CD4-positive, alpha-beta T cell treated with Interleukin-12 subunit alpha and Interleukin-12 subunit beta, for 1 hour (primary cell): Measurements from ENCODE around the gene C1QTNF7.

Experiments used
- DNase-seq: peaks from one replicate; pipeline ENCODE4 v3.0.0-alpha.2; 2020

Gene C1QTNF7, protein sequence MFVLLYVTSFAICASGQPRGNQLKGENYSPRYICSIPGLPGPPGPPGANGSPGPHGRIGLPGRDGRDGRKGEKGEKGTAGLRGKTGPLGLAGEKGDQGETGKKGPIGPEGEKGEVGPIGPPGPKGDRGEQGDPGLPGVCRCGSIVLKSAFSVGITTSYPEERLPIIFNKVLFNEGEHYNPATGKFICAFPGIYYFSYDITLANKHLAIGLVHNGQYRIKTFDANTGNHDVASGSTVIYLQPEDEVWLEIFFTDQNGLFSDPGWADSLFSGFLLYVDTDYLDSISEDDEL

DNA sequence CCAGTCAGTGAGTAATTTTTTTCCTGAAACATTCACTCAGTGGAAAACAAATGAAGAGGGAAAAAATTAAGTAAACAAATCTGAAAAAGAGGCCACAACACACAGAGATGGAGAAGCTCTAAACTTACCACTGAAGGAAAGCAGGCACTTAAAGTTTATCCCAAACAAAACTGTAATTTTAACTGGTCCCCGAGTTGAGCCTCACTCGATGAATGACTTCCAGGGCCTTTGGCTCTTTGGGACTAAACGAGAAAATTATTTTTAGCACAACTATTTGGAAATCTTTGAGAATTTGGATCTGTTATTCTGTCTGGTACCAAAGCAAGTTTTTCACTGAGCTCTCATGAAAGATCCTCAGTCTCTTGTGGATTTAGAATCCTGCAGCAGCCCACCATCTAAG lies at the start of gene C1QTNF7:
Gene C1QTNF7 (plus strand): TSS at position 333 of the 400 bp plus-strand sequence. CDS start 7,711 bp downstream, outside the sequence.
- no peak for DNase-seq

DNA sequence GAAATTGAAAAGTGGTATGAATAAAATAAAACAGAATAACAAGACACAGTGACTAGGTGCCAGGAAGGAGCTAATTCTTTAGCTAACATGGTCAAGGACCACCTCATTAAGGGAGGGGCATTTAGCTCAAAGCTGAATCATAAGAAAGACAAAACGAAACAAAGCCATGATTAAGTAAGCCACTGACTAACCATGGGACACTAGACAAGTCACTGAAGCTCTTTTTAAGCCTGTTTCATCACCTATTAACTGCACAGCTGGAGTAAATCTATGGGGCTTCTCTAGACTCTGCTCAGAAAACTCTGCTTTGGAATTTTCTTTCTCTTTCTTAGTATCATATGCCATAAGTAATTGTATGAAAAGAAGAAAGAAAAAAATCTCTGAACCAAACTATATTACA lies 49.8 kb upstream of the C1QTNF7 start:
- DNase-seq = no peak

DNA sequence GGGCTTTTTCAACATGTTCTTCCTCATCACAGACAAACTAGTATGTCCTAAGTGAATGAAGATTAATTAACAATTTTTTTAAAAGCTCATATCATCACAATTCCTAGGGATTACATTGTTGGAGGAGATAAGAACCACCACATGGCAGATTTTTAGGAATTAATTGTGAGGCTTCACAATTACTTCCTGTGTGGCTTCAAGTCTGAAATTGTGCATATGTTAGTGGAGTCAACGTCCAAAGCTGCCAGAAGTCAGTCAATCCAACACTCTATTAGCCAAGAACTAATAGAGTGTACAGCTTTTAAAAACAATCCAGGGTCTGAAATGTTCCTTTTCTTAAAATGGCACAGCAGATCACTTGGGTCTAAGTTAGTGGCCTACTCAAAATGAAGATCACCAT lies 49.3 kb upstream of the C1QTNF7 start:
- DNase-seq = no peak

DNA sequence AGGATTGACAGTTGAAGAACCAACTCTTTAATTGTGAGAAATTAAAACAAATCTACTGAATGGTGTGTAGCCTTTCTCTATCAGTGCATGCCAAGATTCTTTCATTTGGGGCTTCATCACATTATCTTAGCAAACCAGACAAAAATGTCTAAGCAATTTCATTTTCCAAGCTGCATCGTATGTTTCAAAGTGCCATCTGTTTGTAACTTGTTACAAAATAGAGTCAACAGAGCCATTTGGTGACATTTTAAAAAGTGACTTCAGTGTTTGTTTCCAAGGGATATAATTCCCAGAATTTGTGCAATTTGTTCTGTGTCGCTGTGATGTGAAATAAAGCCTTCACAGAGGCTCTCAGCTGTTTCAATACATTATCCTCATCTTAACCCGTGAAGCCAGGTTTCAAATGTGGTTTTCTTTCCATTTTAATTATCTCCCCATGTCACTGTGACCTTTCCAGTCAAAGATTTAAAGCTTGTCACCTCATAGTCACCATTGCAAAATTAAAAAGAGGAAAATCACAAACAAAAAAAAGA lies 46.0 kb upstream of the C1QTNF7 start:
- DNase-seq = no peak

DNA sequence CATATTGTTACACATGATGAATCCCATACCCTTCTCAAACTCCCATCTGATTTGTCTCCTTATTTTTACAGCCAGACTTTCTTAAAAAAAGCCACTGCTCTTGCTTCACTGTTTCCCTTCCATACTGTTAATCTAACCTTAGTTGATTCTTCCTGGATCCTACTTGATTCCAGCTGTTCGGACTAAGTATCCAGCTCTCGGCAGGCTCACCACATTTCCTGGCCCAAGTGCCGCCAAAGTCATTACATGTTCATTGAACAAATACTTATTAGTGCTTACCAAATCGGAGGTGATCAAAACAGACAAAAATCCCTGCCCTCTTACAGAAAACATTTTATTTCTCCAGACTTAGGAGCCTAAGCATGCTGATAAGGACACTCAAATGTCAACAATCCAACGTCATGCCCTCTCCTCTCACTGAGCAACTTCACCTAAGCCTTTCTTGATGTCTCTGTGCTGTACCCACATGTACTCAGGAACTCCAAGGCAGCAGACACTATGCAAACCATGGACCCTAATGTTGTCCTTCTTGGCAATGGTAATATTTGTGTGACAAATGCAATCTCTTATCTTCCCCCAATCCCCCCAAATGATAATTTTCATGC lies 45.1 kb upstream of the C1QTNF7 start:
- no peak for DNase-seq

DNA sequence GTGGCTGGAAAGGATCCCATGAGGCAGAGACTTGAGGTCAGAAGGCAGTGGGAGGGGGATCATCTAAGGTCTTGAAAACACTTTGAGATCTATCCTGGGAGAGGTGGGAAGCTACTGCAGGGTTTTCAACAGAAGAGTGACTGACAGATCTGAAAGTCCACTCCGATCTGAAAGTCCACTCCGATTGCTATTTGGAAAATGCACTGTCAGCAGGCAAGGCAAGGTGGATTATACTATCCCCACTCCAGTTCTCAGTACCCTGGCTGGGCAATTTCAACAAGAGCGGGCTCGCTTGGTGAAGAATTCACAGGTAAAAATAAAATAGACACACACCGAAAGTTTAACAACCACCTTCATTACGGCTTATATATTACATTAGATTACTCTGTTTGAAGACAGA lies 42.3 kb upstream of the C1QTNF7 start:
- no peak for DNase-seq

DNA sequence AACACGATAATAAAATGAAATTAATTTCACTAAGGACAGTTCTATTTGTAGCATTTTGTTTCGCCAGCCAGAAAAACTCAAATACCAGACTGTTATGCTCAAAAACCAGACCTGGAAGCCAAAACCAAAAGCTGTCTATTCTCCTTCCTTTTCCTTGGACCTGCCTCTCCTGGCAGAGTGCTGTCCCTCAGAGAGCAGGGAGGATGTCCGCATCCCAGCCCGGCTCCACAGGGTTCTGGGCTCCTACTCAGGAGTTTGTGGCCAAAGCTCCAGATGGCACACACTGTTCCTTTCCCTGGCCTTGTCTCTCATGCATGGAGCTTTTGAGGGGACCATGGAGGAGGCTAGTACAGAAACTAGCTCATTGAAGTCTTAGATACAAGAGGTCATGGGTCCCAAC lies 41.9 kb upstream of the C1QTNF7 start:
- no peak for DNase-seq

DNA sequence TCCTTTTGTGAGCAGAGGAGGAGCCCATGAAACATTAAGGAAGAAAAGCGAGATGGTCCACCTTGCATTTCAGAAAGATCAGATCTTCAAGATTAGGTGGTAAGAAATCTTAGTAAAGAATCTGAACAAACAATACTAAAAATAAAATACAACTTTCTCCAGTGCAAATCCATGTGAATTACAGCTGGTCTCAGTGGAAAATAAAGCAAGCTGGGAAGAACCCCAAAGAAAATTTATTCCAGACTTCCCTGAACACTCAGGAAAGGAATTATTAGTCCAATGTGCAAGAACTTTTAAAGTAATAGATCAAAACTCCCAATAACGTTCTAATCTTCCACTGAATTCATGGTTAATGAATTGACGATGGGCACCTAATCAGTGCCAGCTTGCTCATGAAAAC lies 37.3 kb upstream of the C1QTNF7 start:
- DNase-seq = no peak

DNA sequence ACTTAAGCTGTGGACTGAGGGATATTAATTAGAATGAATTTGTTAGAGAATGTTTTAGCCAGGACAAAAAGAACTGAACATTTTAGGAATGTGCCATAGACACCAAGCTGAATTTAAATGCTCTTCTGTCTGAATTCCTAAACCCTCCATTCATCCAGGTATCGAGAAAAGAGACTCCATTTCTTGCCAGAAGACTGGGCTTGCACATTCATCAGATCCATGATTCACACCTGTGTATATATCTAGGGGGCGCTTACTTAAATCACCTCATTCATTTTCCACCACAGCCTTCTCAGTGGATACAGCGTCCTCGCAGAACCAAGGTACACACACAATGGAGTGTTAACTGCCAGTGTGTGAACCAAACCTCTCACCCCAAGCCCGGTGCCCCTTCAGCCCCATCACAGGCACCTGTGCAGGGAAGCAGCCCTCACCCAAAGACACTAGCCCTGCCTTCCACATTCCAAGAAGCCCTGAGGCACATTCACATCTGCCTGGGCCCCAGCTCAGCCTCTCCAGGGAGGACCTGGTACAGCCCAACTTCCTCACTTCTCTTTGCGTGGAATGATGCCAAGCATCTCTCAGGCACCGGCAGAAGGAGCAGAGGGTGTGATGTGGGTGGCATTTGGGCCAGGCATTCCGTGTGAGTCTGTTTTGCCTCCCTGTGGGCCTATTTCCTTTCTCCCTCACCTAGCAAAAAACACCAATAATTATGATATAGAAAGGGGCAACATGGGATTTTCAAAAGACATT lies 35.6 kb upstream of the C1QTNF7 start:
- no peak for DNase-seq

DNA sequence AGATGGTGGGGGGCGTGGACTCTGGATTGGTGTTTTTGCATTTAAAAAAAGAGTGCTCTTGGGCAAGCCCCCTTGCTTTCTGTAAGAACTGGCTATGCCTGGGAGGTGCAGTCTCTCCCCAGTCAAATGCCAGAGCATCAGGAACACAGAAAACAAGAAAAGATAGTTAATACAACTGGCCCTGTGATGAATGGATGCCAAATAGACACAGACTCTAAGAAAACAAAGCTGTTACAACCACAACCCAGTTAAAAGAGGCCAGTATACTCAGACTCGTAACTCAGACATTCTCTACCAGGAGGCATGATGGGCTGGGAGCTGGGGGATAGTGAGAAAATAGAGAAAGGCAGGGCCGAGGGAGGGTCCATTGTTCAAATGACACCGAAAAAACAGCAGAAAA lies 32.5 kb upstream of the C1QTNF7 start:
- no peak for DNase-seq

DNA sequence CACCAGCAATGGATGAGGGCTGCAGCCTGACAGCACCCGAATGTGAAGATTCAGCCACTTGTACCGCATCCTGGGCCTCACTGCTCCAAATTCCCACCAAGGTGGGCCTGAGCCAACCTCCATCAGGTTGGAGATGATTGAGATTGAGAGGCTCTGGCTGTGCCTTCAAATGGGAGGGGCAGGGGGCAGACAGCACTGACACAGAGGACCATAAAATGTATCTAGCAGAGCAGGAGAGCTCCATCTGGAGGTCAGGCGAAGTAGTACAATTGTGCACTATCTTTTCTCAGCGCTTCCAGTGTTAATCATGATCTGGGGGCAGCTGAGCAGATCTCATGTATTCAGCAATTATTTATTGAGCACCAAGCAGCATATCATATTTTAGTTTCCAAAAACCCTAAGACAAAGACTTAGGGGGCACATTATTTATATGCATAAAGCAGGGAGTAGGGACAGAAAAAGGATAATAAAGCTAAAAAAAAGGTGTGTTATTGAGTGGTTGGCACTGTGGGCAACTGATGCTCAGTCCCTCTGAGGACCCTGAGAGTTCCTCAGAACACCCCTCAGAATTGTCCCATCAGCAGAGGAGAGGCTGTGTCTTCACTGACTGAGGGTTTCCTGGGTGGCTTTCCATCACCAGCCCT lies 31.6 kb upstream of the C1QTNF7 start:
- DNase-seq = peak; percentile 58

DNA sequence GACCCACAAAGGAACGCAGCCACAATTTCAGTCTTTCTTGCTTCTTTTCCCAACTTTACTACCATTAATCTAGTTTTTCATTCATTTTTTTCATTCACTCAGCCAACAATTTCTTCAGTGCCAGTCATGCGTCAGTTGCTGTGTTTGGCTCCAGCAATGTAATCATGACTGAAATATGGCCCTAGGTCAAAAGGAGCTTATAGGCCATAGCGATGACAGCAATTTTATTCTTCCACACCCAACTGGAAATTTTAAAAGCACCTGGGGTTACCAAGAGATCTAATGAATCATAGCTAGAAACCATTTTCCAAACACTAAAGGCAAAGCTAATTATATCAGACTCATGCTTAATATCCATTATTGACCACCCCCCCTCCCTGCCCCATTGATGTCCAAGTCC lies 29.8 kb upstream of the C1QTNF7 start:
- DNase-seq = no peak

DNA sequence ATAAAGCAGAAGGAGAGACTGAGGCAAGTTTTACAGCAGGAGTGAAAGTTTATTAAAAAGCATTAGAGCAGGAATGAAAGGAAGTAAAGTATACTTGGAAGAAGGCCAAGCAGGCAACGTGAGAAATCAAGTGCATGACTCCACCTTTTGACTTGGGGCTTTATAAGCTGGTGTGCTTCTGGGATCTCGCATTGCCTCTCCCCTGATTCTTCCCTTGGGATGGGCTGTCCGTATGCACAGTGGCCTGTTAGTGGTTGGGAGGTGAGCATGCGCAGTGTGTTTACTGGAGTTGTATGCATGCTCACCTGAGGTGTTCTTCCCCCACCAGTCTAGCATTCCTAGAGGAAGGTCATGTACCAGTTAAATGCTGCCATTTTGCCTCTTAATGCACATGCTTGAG lies 29.1 kb upstream of the C1QTNF7 start:
- DNase-seq = no peak

DNA sequence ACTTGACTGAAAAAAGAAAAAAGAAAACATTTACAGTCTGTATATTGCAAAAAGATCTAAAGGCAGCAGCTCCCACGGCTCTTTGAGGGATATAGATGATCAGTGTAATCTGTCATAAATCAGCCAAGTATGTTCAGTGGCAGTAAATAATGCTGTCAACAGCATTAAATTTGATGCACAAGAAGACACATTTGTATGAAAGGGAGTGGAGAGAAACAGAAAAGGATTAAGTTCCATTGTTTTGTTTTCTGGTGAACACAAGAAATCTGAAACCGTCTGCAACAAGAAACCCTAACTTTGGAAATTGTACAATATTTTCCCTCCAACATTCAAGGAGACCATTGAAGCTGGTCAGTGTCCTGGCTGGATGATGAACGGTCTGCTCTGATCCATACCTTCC lies 27.6 kb upstream of the C1QTNF7 start:
- no peak for DNase-seq

DNA sequence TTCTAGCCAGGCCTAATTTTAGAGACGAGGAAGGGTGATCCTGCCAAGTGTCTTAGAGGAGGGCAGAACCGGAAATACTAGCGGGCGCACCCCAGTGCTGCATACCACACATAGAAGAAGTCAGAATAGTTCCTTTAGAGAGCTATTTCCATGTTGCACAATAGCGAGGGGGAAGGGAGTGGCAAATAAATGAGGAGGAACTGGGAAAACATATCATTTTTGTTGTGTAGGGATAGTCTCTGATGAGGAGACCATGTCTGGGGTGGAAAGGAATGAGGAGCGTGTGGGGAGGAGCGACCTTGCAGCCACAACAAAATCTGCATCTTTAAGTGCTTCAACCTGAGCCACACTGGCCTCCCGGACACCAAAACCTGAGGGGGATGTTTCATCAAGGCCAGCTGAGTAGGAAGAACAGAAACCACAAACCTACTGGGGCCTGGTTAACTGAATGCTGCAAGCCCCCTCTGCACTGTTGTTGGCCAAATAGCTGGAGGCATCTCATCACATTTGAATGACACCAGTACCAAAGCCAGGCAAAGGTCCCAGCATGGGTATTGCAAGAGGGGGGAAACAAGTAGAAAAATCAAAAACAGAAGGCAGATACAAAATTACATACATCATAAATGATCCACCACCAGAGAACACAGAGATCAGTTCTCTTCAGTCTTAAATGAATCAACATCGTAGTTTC lies 26.7 kb upstream of the C1QTNF7 start:
- peak; percentile 30 for DNase-seq

DNA sequence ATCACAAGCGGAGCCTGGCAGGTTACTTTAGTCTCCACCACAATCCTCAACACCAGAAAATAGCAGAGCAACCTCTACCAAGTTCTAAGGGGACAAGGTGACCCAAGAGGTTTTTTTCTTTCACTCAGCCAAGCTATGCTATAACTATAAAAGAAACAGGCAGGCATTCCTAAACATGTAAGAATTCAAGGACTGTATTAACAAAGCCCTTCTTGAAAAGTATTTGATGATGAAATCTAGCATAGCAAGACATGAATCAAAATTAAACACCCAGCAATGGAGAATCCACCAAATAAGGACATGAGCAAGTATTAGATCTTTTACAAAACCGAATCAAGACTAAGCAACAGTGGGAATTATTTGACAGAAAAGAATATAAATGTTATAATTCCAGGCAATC lies 25.7 kb upstream of the C1QTNF7 start:
- DNase-seq = no peak

DNA sequence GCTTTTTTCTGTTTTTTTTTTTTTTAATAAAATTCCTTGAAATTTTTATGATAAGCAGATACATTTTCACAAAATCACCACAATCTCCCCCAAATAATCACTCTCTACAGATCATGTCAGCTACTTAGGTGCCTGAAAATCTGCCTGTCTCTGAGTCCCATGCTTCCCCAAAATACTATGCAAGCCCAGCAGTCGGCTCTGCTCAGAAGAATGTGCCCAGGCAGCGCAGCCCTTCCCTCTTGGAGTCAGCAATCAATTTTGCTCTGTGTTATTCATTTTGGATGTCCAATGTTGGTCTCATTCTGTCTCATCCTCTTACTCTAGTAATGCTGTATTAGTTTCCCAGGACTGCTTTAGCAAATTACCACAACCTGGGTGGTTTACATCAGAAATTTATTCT lies 24.9 kb upstream of the C1QTNF7 start:
- DNase-seq = no peak

DNA sequence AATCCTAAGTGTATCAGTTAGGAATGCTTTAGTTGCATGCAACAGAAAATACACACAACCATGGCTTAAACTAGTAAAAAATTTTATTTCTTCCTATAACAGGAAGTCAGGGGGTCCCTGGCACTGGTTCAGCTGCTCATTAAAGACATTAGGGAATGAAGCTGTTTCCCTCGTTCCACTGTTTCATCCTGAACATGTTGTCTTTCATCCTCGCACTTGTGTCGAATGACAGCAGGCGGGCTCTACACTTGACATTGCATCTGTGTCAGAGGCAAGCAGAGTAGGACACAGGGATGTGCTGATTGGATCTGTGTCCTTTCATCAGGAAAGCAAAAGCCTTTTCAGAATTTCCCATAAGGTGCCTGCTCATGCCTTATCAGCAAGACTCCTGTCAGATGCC lies 22.8 kb upstream of the C1QTNF7 start:
- no peak for DNase-seq

DNA sequence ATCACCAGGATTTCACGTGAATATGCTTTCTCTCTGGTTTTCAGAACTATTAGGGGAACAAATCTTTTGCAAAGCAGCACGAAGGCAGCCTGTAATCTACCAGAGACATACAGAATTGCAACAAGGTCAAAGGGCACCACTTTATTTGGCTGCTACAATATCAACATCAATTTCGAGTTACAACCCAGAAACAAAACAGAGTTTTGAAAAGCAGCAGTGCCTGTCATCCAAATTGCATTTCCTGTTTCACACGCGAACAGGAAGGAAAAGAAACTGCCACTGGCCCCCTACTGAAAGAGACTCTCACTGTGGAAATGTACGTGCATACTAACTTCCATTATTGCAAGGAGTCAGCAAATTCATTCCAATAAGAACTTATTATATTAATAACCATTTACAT lies 17.1 kb upstream of the C1QTNF7 start:
- DNase-seq = peak; percentile 33

DNA sequence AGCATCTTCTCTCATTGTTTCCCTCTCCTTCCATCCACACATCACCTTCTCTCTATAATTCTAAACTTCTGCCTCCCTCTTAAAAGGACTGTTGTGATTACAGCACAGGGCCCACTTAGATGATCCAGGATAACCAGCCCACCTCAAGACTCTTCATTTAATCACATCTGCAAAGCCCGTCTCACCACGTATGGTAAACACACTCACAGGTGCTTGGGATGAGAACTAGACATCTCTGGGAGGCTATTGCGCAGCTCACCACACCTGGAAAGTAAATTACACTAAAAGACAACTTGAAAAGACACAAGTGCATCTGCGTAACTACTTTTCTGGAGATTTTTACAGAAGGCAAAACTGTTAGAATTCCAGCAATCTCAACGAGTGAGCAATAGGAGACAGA lies 15.4 kb upstream of the C1QTNF7 start:
- DNase-seq = no peak

DNA sequence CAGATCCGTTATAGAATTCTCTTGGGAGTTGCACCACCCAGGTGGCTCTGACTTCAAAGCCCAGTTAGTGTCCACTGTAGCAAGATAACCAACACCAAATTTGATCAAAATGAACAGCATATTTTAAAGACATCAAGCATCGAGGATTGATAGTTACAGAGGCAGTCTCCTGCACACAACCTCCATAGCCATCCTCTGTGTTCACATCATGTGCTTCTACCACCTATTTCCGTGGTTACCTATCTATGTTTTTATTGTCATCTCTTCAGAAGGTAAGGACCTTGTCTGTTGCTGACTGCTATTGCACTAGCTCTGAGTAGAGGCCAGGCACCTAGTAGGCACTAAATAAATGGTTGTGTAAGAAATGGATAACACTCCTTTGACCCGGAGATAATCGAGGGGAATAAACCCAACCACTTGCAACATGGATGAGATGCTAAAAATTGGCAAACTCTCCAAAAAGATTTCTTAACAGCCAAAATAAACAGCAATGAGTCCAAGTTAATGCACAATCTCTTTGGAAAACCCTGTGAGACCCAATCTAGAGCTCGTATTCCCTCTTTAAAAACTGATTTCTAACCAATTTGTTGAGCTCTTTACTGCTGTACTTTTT lies 14.7 kb upstream of the C1QTNF7 start:
- DNase-seq = no peak

DNA sequence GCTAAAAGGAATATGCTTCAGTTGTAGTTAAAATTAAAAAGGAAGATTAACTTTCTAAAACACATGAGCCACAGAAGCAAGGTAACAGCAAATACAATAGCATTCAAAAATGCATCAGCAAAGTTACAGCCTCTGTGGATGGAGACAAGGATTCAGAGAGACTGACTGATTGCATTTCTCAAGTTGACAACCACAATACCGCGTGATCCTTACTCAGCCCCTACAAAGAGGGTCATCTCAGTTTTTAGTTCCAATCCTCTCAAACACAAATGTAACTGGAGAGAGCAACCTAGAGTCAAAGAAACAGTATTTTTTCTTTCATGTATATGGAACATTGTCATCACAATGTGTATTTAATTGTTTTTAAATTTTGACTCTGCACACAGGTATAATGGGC lies 14.2 kb upstream of the C1QTNF7 start:
- no peak for DNase-seq
